Upper lobe of left lung (tissue), 6 donors: ENCODE measurements around the gene ATP12A. TPM values are rescaled to one million over a fixed set of nuclear protein-coding genes. Genes with fewer than 3 reads are reported as not detected.
A peak's percentile ranks its signal among the peaks of the same experiment; 100 is the strongest.

Experiments
- ATAC-seq, 2 donors: fragments of 200-7000 bp; cut with Tn5 transposase; one replicate each; pipeline ENCODE4 v1.9.1; 2022; ENCODE audit warnings: mild to moderate bottlenecking in 2 of 2, moderate library complexity in 2 of 2; ENCODE audit not compliant: low FRiP score in 2 of 2
- DNase-seq, 2 donors: peaks; one replicate each; pipeline ENCODE4 v3.0.0-alpha.2; 2019 to 2020
- H3K27ac ChIP-seq, 4 donors: fragments of 200-600 bp; sonication (generic); one replicate each; pipeline ENCODE4 v1.5.1; 2016 to 2019
- H3K27me3 ChIP-seq, 4 donors: fragments of 200-600 bp; sonication (generic); one replicate each; pipeline ENCODE4 v1.5.1; 2017 to 2019
- H3K36me3 ChIP-seq, 4 donors: fragments of 200-600 bp; sonication (generic); one replicate each; pipeline ENCODE4 v1.5.1; 2016 to 2019
- H3K4me1 ChIP-seq, 4 donors: fragments of 200-600 bp; sonication (generic); one replicate each; pipeline ENCODE4 v1.5.1; 2018 to 2019
- H3K4me3 ChIP-seq, 4 donors: fragments of 200-600 bp; sonication (generic); one replicate each; pipeline ENCODE4 v1.5.1; 2017 to 2019; ENCODE audit warnings: mild to moderate bottlenecking in 2 of 4, moderate library complexity in 1 of 4
- H3K9me3 ChIP-seq, 4 donors: fragments of 200-600 bp; sonication (generic); one replicate each; pipeline ENCODE4 v1.5.1; 2018 to 2019
- EP300 ChIP-seq, 4 donors: sonication (generic); formaldehyde crosslinking; IDR thresholded peaks; one replicate each; pipeline ENCODE4 v1.5.1; 2017; ENCODE audit warnings: antibody characterized with exemption in 4 of 4, control low read depth in 2 of 4
- POLR2A ChIP-seq, 4 donors: fragments of 450-650 bp; IDR thresholded peaks; one replicate each; pipeline ENCODE4 v1.5.1; 2016 to 2017; ENCODE audit warnings: antibody characterized with exemption in 4 of 4, mild to moderate bottlenecking in 2 of 4
- POLR2AphosphoS5 ChIP-seq, 2 donors: sonication (generic); formaldehyde crosslinking; IDR thresholded peaks; one replicate each; pipeline ENCODE4 v1.5.1; 2017; ENCODE audit warnings: antibody characterized with exemption in 2 of 2
- WGBS, 2 donors: methylation state at CpG; one replicate each; pipeline ENCODE4 v1.1.5; 2017 to 2018; 5-methylcytosine and 5-hydroxymethylcytosine counted together
- total RNA-seq, 6 donors: library from RNA; depleted of rRNA in 4 of 6; stranded (reverse); fragments of >200 nt in 4 of 6; gene quantifications; one replicate each; pipeline versions ENCODE4 v1.1.0 to v1.2.1, GENCODE V29; 2016 to 2021
- TF ChIP-seq, protein P1 (sequence below), 6 experiments: fragments of 450-650 bp in 4 of 6; fragments of 200-600 bp in 2 of 6; sonication (generic) in 2 of 6; IDR thresholded peaks; one replicate each; pipeline ENCODE4 v1.5.1; 2016 to 2019; ENCODE audit warnings: antibody characterized with exemption in 6 of 6
- donor health status: DM: no; HTN: no; CAD: no; lungs with moderate emphysema.
- donor health status: DM: no; HTN: yes; CAD: no; lungs with severe emphysema.

ATP12A gene
- total RNA-seq, 6 donors from 2014 or later, result 0.22 to 10.0 (median 0.34) TPM; not detected in 1

DNA sequence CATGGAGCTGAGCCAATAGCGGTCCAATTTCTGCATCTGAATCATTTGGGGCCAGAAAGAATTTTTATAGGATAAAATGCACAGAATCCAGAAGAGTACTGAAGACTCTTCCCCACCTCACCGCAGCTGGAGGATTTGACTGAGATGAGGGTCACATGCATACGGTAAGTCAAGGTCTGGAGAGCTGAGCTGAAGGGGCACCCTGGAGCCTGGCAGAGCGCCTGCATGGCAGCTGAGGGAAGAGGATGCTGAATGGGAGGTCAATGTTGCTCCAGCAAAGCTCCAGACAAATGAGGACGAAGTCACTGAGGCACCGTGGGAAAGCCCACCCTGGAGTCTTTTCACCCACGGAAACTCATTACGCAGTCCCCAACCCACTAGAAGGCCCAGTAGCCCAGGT is 43.4 kb upstream of the ATP12A start:
- no peak overlapping the region for H3K27ac ChIP-seq
- no peak for ATAC-seq
- DNase-seq, result no peak
- no peak overlapping the region for H3K4me3 ChIP-seq
- TF ChIP-seq POLR2A (IDR thresholded peaks at IDR 0.05) (no peak), EP300 (IDR thresholded peaks at IDR 0.05) (no peak), POLR2AphosphoS5 (IDR thresholded peaks at IDR 0.05) (no peak)
- TF ChIP-seq, protein P1, sequence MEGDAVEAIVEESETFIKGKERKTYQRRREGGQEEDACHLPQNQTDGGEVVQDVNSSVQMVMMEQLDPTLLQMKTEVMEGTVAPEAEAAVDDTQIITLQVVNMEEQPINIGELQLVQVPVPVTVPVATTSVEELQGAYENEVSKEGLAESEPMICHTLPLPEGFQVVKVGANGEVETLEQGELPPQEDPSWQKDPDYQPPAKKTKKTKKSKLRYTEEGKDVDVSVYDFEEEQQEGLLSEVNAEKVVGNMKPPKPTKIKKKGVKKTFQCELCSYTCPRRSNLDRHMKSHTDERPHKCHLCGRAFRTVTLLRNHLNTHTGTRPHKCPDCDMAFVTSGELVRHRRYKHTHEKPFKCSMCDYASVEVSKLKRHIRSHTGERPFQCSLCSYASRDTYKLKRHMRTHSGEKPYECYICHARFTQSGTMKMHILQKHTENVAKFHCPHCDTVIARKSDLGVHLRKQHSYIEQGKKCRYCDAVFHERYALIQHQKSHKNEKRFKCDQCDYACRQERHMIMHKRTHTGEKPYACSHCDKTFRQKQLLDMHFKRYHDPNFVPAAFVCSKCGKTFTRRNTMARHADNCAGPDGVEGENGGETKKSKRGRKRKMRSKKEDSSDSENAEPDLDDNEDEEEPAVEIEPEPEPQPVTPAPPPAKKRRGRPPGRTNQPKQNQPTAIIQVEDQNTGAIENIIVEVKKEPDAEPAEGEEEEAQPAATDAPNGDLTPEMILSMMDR (IDR thresholded peaks at IDR 0.05), result no peak
- no peaks in the 10 kb centered on the region for H3K4me1 ChIP-seq
- H3K27me3 ChIP-seq, result no peaks in the 10 kb centered on the region
- H3K9me3 ChIP-seq, result no peaks in the 10 kb centered on the region
- 89 to 95% methylated on average over 8 of the region's 8 CpGs for WGBS, 2 donors
- no peaks in the 10 kb centered on the region for H3K36me3 ChIP-seq

DNA sequence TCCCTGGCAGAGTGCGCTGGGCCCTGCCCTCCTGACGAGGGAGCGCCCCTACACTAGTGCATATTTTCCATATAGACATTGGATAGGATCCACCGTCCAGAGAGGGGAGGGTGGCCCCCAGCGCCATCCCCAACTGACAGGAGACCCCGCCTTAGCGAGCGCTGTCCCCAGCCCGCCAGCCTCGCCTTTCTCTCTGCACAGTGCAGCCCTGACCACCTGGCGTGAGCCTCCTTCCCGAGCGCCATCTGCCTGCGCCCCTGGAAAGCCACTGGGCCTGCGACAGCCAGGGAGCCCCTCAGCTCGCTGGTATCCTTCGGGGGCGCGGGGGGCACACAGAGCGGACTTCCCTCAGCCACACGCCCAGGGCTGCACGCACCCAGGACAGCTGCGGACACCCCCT is 42.1 kb upstream of the ATP12A start:
- peak in 1 of 2 donors; percentile 52 for ATAC-seq
- peak in 1 of 2 donors; percentile 68 for DNase-seq
- no peak for TF ChIP-seq POLR2AphosphoS5 (IDR thresholded peaks at IDR 0.05)
- Histone ChIP-seq H3K4me1 (no peaks in the 10 kb centered on the region), H3K27me3 (no peaks in the 10 kb centered on the region), H3K4me3 (no peak overlapping the region), H3K27ac (no peak overlapping the region), H3K36me3 (no peaks in the 10 kb centered on the region), H3K9me3 (no peaks in the 10 kb centered on the region)
- WGBS, 2 donors, result 62 to 75% methylated on average over 15 to 19 of the region's 23 CpGs

DNA sequence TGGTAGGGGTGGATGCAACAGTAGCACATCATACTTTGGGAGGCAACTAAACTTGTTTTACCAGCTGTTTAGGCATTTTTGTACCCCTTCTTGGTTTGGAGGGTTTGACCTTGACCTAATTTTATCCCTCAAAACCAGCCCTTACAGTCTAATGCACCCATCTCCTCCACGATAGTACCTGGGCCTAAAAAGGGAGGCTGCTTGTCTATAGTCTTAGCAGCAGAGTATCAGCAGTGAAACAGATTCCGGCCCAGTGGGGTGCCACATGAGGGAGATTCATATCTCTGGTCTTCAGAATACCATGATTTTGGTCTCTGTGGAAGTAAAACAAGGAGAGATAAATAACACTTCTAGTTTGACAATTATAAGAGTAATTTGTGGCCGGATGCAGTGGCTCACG is 39.5 kb upstream of the ATP12A start:
- Histone ChIP-seq H3K27me3 (no peaks in the 10 kb centered on the region), H3K36me3 (no peaks in the 10 kb centered on the region), H3K27ac (no peak overlapping the region), H3K4me3 (no peak overlapping the region), H3K4me1 (no peaks in the 10 kb centered on the region), H3K9me3 (no peaks in the 10 kb centered on the region)
- DNase-seq, result no peak
- TF ChIP-seq POLR2AphosphoS5 (IDR thresholded peaks at IDR 0.05) (no peak), POLR2A (IDR thresholded peaks at IDR 0.05) (no peak), EP300 (IDR thresholded peaks at IDR 0.05) (no peak)
- TF ChIP-seq, protein P1 (IDR thresholded peaks at IDR 0.05), result no peak
- no peak for ATAC-seq
- WGBS, 2 donors, result 94 to 98% methylated on average over 4 of the region's 4 CpGs

DNA sequence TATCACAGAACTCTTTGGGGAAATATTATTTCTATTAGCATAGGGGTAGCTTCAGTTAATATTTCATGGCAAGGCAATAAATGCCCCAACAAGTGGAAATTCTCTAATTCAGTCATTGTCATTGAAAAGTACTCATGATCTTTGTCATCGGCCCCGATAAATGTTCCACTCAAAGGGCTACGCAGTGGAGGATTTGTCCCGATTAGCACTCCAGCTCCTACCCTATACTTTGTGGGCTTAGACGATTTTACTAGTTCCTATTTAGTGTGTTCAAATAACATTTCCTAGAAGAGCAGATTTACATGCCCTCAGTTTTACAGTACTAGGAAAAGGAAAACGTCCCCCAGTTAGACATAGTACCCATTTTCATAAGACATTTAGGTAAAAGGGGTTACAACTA is 38.0 kb upstream of the ATP12A start:
- no peak for DNase-seq
- 85 to 92% methylated on average over 6 of the region's 6 CpGs for WGBS, 2 donors
- Histone ChIP-seq H3K27me3 (no peaks in the 10 kb centered on the region), H3K36me3 (no peaks in the 10 kb centered on the region), H3K4me3 (no peak overlapping the region), H3K9me3 (no peaks in the 10 kb centered on the region), H3K27ac (no peak overlapping the region), H3K4me1 (no peaks in the 10 kb centered on the region)
- no peak for ATAC-seq
- TF ChIP-seq POLR2A (IDR thresholded peaks at IDR 0.05), result no peak
- no peak for TF ChIP-seq EP300 (IDR thresholded peaks at IDR 0.05)
- TF ChIP-seq, protein P1 (IDR thresholded peaks at IDR 0.05), result no peak
- TF ChIP-seq POLR2AphosphoS5 (IDR thresholded peaks at IDR 0.05), result no peak

DNA sequence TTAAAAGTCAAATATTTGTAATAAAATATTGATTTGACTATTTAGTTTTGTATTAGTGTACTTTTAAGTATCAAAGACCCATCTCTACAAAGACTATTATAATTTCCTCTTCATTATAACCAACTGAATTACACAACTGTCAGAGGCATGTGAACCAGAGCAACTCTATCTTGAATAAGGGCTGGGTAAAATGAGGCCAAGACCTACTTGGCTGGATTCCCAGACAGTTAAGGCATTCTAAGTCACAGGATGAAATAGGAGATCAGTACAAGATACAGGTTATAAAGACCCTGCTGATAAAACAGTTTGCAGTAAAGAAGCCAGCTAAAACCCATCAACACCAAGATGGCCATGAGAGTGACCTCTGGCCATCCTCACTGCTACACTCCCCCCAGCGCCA is 36.2 kb upstream of the ATP12A start:
- ATAC-seq (no peak), DNase-seq (no peak)
- Histone ChIP-seq H3K27ac (no peak overlapping the region), H3K4me1 (no peaks in the 10 kb centered on the region), H3K4me3 (no peak overlapping the region), H3K9me3 (no peaks in the 10 kb centered on the region), H3K27me3 (no peaks in the 10 kb centered on the region), H3K36me3 (no peaks in the 10 kb centered on the region)
- 67 to 79% methylated on average over 1 of the region's 1 CpG for WGBS, 2 donors
- TF ChIP-seq POLR2AphosphoS5 (IDR thresholded peaks at IDR 0.05), result no peak
- TF ChIP-seq POLR2A (IDR thresholded peaks at IDR 0.05), result no peak
- TF ChIP-seq, protein P1 (IDR thresholded peaks at IDR 0.05), result no peak
- TF ChIP-seq EP300 (IDR thresholded peaks at IDR 0.05), result no peak
